22Rv1 (cell line): ENCODE data around the gene COL25A1.
"Not testable (repeated sequence)": the region's sequence is repeated elsewhere in the genome, so short reads cannot be mapped to it uniquely, and the experiment has no call there.

Experiments
- H3K27ac ChIP-seq: fragments of 450-650 bp; 2 replicates; pipeline ENCODE4 v1.5.1; 2017
- ZFX ChIP-seq: fragments of 450-650 bp; IDR thresholded peaks from 2 replicates; pipeline ENCODE4 v1.6.1; 2017; ENCODE audit warnings: antibody characterized with exemption, borderline replicate concordance
- TF ChIP-seq, protein P1 (sequence below): fragments of 450-650 bp; IDR thresholded peaks from 2 replicates; pipeline ENCODE4 v1.5.1; 2017; ENCODE audit warnings: mild to moderate bottlenecking

COL25A1 gene

DNA sequence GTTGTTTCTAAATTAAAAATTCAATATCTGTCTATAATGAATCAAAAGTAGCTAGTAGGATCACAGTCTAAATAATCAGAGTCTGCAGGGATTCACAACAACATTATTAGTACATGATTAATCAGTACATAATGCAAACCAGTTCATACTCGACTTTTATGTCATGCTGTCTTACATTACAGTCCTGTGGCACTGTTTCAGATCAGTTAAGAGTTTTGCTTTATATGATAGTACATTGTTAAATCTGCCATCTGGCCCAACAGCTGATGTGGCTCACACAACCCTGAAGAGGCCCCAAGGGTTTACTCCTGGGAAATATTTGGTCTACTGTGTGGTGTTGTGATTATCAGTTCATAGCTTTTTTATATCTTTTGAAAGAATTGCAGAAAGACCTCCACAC lies 292.5 kb downstream of the COL25A1 start:
- H3K27ac ChIP-seq: no peak overlapping the region
- no peak for TF ChIP-seq ZFX
- TF ChIP-seq, protein P1, sequence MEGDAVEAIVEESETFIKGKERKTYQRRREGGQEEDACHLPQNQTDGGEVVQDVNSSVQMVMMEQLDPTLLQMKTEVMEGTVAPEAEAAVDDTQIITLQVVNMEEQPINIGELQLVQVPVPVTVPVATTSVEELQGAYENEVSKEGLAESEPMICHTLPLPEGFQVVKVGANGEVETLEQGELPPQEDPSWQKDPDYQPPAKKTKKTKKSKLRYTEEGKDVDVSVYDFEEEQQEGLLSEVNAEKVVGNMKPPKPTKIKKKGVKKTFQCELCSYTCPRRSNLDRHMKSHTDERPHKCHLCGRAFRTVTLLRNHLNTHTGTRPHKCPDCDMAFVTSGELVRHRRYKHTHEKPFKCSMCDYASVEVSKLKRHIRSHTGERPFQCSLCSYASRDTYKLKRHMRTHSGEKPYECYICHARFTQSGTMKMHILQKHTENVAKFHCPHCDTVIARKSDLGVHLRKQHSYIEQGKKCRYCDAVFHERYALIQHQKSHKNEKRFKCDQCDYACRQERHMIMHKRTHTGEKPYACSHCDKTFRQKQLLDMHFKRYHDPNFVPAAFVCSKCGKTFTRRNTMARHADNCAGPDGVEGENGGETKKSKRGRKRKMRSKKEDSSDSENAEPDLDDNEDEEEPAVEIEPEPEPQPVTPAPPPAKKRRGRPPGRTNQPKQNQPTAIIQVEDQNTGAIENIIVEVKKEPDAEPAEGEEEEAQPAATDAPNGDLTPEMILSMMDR: no peak

DNA sequence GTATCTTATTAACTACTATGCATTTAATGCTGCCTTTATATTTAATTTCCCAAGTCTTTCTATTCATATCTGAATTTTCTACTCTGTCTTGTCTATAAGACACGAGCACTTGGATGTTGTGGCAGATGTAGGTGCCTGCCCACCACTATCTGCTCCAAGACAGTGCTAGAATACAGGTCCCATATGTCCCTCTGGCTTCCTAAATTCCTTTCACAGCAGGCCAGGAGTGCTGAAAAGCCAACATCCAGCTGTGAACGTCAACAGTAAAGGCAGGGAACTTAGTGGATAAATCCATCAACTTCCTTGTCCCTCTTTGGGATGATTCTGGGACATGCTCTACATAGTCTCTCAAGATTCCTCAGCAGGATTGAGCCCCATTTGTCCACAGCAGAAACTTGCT lies 294.5 kb downstream of the COL25A1 start:
- TF ChIP-seq ZFX: no peak
- TF ChIP-seq, protein P1: no peak
- H3K27ac ChIP-seq: no peak overlapping the region

- no peak for TF ChIP-seq ZFX
- TF ChIP-seq, protein P1: no peak
- no peak overlapping the region for H3K27ac ChIP-seq
Observed at GRCh38 chr4:109005523-109005922, 296.9 kb downstream of the COL25A1 start.

- H3K27ac ChIP-seq: no peak overlapping the region
- TF ChIP-seq ZFX: no peak
- TF ChIP-seq, protein P1: no peak
Observed at GRCh38 chr4:109004418-109004817, 298.0 kb downstream of the COL25A1 start.

DNA sequence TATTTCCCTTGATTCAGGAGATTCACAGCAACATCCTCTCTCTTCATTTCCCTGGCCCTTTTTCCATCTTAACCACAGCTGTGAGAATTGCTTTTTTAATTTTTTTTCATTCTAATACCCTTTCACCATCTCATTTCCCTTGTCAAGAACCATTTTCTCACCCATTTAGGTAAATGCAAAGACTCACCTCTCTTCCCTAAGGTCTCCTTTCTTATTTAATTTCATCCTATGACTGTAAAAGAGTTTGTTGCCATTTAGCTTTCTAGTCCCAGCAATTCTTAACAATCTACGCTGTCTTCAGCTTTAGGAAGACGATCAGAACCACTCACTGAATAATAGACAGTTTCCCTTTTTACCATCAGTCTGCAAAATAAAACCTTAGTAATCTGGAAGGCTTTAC lies 298.5 kb downstream of the COL25A1 start:
- TF ChIP-seq, protein P1: no peak
- TF ChIP-seq ZFX: no peak
- no peak overlapping the region for H3K27ac ChIP-seq

- H3K27ac ChIP-seq: no peak overlapping the region
- TF ChIP-seq, protein P1: no peak
Observed at GRCh38 chr4:108991551-108992328, 310.7 kb downstream of the COL25A1 start.

- TF ChIP-seq ZFX: no peak
- TF ChIP-seq, protein P1: no peak
- H3K27ac ChIP-seq: no peak overlapping the region
Observed at GRCh38 chr4:108988464-108989195, 313.8 kb downstream of the COL25A1 start.

- not testable (repeated sequence) for H3K27ac ChIP-seq
Observed at GRCh38 chr4:108984495-108984894, 318.0 kb downstream of the COL25A1 start.
